Measurements from ENCODE around the gene CERS6.
"Not testable (repeated sequence)": the region's sequence is repeated elsewhere in the genome, so short reads cannot be mapped to it uniquely, and the experiment has no call there.

Gene CERS6

GRCh38 chr2:168740360-168740759, 284.3 kb downstream of the CERS6 start:
- DNase-seq: no peak

GRCh38 chr2:168740788-168741187, 284.7 kb downstream of the CERS6 start:
- DNase-seq: no peak

GRCh38 chr2:168742258-168742932, 286.3 kb downstream of the CERS6 start:
- DNase-seq: no peak

GRCh38 chr2:168744844-168745243, 288.8 kb downstream of the CERS6 start:
- no peak for DNase-seq

GRCh38 chr2:168748461-168748860, 292.4 kb downstream of the CERS6 start:
- no peak for DNase-seq

GRCh38 chr2:168749297-168749696, 293.2 kb downstream of the CERS6 start:
- no peak for DNase-seq

GRCh38 chr2:168751104-168751740, 295.1 kb downstream of the CERS6 start:
- peak in 4 of 5 donors; percentile 14 to 45 (median 17) for DNase-seq

GRCh38 chr2:168752361-168752760, 296.3 kb downstream of the CERS6 start:
- DNase-seq: no peak

GRCh38 chr2:168753765-168754329, 297.8 kb downstream of the CERS6 start:
- no peak for DNase-seq

GRCh38 chr2:168757223-168757622, 301.2 kb downstream of the CERS6 start:
- no peak for DNase-seq

- peak in 2 of 5 donors; percentile 25 to 46 for DNase-seq
Observed at GRCh38 chr2:168758970-168759820, 303.1 kb downstream of the CERS6 start.

- DNase-seq: no peak
Observed at GRCh38 chr2:168765401-168765800, 309.3 kb downstream of the CERS6 start.

GRCh38 chr2:168766600-168766999, 310.5 kb downstream of the CERS6 start:
- DNase-seq: no peak

GRCh38 chr2:168767258-168767657, 311.2 kb downstream of the CERS6 start:
- no peak for DNase-seq

- not testable (repeated sequence) for DNase-seq
Observed at GRCh38 chr2:168768357-168768756, 312.3 kb downstream of the CERS6 start.

GRCh38 chr2:168770796-168771195, 314.7 kb downstream of the CERS6 start:
- no peak for DNase-seq

- no peak for DNase-seq
Observed at GRCh38 chr2:168772704-168773103, 316.6 kb downstream of the CERS6 start.

GRCh38 chr2:168773128-168773527, 317.1 kb downstream of the CERS6 start:
- DNase-seq: no peak

GRCh38 chr2:168773719-168774521, 317.8 kb downstream of the CERS6 start:
- DNase-seq: peak in 1 of 5 donors; percentile 23

GRCh38 chr2:168775837-168776236, 319.8 kb downstream of the CERS6 start:
- no peak for DNase-seq

- no peak for DNase-seq
Observed at GRCh38 chr2:168780669-168781071, 324.6 kb downstream of the CERS6 start.

- no peak for DNase-seq
Observed at GRCh38 chr2:168781191-168781817, 325.2 kb downstream of the CERS6 start.
